ENCODE results near the gene NBAS. TPM values are rescaled to one million over a fixed set of nuclear protein-coding genes. Genes with fewer than 3 reads are reported as not detected.

The NBAS gene
- total RNA-seq, 1 experiment from 2014 or later: 46.4 TPM

GRCh38 chr2:15238028-15238427 lies 323.1 kb downstream of the NBAS start:
- no peak for TF ChIP-seq CTCF (IDR thresholded peaks at IDR 0.05; ENCODE audit: unreplicated experiment)
- intact Hi-C loops (cut with micrococcal nuclease): no loop called here
- no peaks in the 10 kb centered on the region for H3K9me3 Mint-ChIP-seq (ENCODE audit: unreplicated experiment)
- no TSS peak for BruUV-seq (replicated peaks)
- no peaks in the 10 kb centered on the region for H3K4me1 Mint-ChIP-seq (ENCODE audit: insufficient read depth, unreplicated experiment)
- no peaks in the 10 kb centered on the region for H3K27me3 Mint-ChIP-seq (ENCODE audit: insufficient read depth, unreplicated experiment)
- no peak for DNase-seq (ENCODE audit: unreplicated experiment)
- H3K36me3 Mint-ChIP-seq (ENCODE audit: insufficient read depth, unreplicated experiment): no peaks in the 10 kb centered on the region
- CTCF ChIA-PET: interaction anchor here (0.7 kb wide), 2 partner anchors 16 to 950 kb away, joined by 3 to 4 read pairs; no protein-coding TSS in a partner anchor
- no peak overlapping the region for H3K27ac Mint-ChIP-seq (ENCODE audit: low read depth, unreplicated experiment)
- POLR2A ChIA-PET: interaction anchor here (0.6 kb wide), 1 partner anchor 263 kb away, joined by 3 read pairs; no protein-coding TSS in a partner anchor
- no peak overlapping the region for H3K4me3 Mint-ChIP-seq (ENCODE audit: unreplicated experiment)

- Mint-ChIP-seq H3K4me3 (ENCODE audit: unreplicated experiment) (no peak overlapping the region), H3K36me3 (ENCODE audit: insufficient read depth, unreplicated experiment) (peaks cover 12% of the 10 kb centered on the region), H3K9me3 (ENCODE audit: unreplicated experiment) (peaks cover 7% of the 10 kb centered on the region), H3K27ac (ENCODE audit: low read depth, unreplicated experiment) (no peak overlapping the region), H3K4me1 (ENCODE audit: insufficient read depth, unreplicated experiment) (peaks cover 4% of the 10 kb centered on the region), H3K27me3 (ENCODE audit: insufficient read depth, unreplicated experiment) (no peaks in the 10 kb centered on the region)
- ChIA-PET POLR2A (no interaction called here), CTCF (interaction anchor here (0.7 kb wide), 1 partner anchor 132 kb away, joined by 3 read pairs; no protein-coding TSS in a partner anchor)
- BruUV-seq (replicated peaks): no TSS peak
- TF ChIP-seq CTCF (IDR thresholded peaks at IDR 0.05; ENCODE audit: unreplicated experiment): no peak
- intact Hi-C loops (cut with micrococcal nuclease): no loop called here
- no peak for DNase-seq (ENCODE audit: unreplicated experiment)
Observed at GRCh38 chr2:15230599-15231192, 330.4 kb downstream of the NBAS start.

GRCh38 chr2:15226661-15227060 lies 334.5 kb downstream of the NBAS start:
- CTCF ChIA-PET: no interaction called here
- H3K36me3 Mint-ChIP-seq (ENCODE audit: insufficient read depth, unreplicated experiment): peaks cover 12% of the 10 kb centered on the region
- intact Hi-C loops (cut with micrococcal nuclease): no loop called here

GRCh38 chr2:15225131-15225530 lies 336.0 kb downstream of the NBAS start:
- peaks cover 7% of the 10 kb centered on the region for H3K9me3 Mint-ChIP-seq (ENCODE audit: unreplicated experiment)
- H3K4me1 Mint-ChIP-seq (ENCODE audit: insufficient read depth, unreplicated experiment): peaks cover 10% of the 10 kb centered on the region
- intact Hi-C loops (cut with micrococcal nuclease): no loop called here
- no peak overlapping the region for H3K27ac Mint-ChIP-seq (ENCODE audit: low read depth, unreplicated experiment)
- H3K4me3 Mint-ChIP-seq (ENCODE audit: unreplicated experiment): no peak overlapping the region
- CTCF ChIA-PET: no interaction called here
- H3K36me3 Mint-ChIP-seq (ENCODE audit: insufficient read depth, unreplicated experiment): peaks cover 12% of the 10 kb centered on the region
- no peaks in the 10 kb centered on the region for H3K27me3 Mint-ChIP-seq (ENCODE audit: insufficient read depth, unreplicated experiment)
- POLR2A ChIA-PET: no interaction called here
- no peak for DNase-seq (ENCODE audit: unreplicated experiment)
- no peak for TF ChIP-seq CTCF (IDR thresholded peaks at IDR 0.05; ENCODE audit: unreplicated experiment)
- no TSS peak for BruUV-seq (replicated peaks)

More at GRCh38 chr2:15226661-15227060, 334.5 kb downstream of the NBAS start:
- POLR2A ChIA-PET: no interaction called here
- no TSS peak for BruUV-seq (replicated peaks)
- Mint-ChIP-seq H3K4me1 (ENCODE audit: insufficient read depth, unreplicated experiment) (peaks cover 10% of the 10 kb centered on the region), H3K27me3 (ENCODE audit: insufficient read depth, unreplicated experiment) (no peaks in the 10 kb centered on the region), H3K4me3 (ENCODE audit: unreplicated experiment) (no peak overlapping the region), H3K9me3 (ENCODE audit: unreplicated experiment) (peaks cover 7% of the 10 kb centered on the region), H3K27ac (ENCODE audit: low read depth, unreplicated experiment) (no peak overlapping the region)
- no peak for DNase-seq (ENCODE audit: unreplicated experiment)
- no peak for TF ChIP-seq CTCF (IDR thresholded peaks at IDR 0.05; ENCODE audit: unreplicated experiment)

Data from MCF 10A (cell line).